GM18520 (cell line): ENCODE data around the gene BTK.
A peak's percentile ranks its signal among the peaks of the same experiment; 100 is the strongest.

Experiments
- ATAC-seq: cut with Tn5 transposase; IDR thresholded peaks from one replicate; pipeline ENCODE4 v1.9.1; 2021; ENCODE audit not compliant: unreplicated experiment

Gene BTK

GRCh38 chrX:101385795-101386541 is at the start of gene BTK:
Gene BTK (minus strand): TSS chrX:101386191. CDS start chrX:101375284, 10,907 bp downstream.
- ATAC-seq = peak; percentile 41

GRCh38 chrX:101430457-101431078 is 44.6 kb upstream of the BTK start:
- peak; percentile 96 for ATAC-seq

DNA sequence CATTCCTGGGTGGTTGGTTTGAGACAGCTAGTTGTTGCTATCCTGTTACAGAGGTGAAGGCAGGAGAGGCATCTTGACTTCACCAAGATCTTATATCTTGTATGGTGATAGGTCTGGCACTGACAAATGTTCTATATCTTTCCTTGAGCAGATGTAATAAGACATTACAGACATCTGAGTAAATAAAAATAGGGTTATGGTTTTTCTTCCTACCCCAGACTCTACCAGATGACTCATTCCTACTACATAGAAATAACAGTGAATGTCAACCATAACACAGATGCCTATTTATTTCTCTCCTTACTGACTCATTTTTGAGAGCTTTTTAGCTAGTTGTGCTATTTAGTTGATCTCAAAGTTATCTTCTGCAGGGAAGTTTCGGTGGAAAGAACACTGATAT is 43.9 kb upstream of the BTK start:
- ATAC-seq = no peak

- ATAC-seq = no peak
Measured at GRCh38 chrX:101427954-101428353, 42.0 kb upstream of the BTK start.

- no peak for ATAC-seq
Measured at GRCh38 chrX:101419489-101419888, 33.5 kb upstream of the BTK start.

- no peak for ATAC-seq
Measured at GRCh38 chrX:101417981-101418841, 32.2 kb upstream of the BTK start.

DNA sequence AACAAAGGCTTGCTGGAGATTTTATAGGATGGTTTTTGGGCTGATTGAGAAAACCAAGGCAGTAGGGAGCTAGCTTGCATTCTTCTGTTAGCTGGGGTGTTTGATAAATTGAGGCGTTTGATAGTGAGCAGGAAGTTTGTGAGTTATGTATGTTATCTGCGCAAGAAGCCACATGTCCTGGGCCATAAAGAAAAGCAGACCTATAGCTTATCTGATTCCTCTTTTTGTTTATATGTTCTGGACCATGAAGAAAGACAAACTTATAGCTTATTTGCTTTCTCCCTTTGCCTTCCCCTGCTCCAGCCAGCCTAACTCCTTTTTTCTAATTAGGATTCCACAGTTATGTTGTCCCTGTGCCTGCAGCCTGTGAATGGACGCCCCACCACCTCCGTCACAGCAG is 31.2 kb upstream of the BTK start:
- no peak for ATAC-seq

GRCh38 chrX:101416691-101417090 is 30.7 kb upstream of the BTK start:
- no peak for ATAC-seq

DNA sequence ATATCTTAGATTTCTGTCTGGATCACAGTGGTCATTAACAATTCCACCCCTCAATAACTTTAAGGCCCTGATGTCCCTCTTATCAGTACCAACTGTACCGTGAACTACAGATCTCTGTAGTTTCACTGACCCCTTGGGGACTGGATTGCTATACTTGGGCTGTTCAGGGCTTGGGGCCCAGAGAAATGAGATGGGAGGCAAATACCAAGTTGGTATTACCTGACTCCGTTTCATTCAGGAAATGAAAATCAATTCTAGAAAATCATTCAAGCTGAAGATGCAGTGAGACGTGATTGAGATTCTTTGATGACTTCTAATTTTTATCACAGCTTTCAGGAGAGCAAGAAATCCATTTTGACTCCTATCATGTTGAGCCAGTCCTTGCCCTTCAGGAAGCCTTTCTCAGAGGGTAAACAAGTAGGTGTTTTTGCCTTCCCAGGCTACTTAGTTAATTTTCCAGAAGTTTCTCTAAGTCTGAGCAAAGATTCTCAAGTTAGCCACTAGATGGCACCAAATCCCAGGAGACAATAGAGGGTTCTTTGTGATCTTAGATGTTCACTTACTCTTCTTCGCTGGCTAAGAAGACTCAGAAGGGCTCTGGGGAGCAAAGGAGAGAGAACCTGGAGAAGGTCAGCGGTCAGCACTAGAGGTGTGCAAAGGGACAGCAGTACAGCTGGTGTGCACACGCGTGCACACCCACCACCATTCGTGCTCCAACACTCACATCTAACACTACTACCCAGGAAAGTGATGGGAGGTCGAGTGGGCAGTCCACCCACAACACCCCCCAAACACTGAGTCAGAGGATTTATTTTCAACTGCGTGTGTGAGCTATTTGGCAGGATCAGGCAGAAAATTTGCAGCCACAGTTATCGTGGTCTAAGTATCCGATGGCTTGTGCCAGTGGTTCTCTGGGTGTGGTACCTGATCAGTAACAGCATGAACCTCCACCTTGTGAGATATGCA is 29.5 kb upstream of the BTK start:
- no peak for ATAC-seq

- no peak for ATAC-seq
Measured at GRCh38 chrX:101411984-101412383, 26.0 kb upstream of the BTK start.

DNA sequence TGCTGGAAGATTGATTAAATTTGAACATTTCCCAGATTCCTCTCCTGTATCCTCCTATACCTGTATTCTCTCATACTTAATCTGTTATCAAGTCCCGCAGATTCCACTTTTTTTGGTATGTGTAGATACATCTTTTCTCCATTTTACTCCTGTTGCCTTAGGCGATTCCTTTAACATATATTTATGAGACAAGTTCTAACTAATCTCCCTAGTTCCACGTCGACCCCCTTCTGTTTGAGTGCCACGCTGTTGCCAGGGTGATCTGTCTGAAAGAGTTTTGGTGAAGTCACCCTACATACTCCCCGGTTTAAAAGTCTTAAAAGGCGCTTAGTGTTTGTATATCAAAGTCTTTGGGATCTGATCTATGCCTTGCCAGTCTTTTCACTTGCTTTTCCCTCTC is 24.5 kb upstream of the BTK start:
- ATAC-seq = no peak

DNA sequence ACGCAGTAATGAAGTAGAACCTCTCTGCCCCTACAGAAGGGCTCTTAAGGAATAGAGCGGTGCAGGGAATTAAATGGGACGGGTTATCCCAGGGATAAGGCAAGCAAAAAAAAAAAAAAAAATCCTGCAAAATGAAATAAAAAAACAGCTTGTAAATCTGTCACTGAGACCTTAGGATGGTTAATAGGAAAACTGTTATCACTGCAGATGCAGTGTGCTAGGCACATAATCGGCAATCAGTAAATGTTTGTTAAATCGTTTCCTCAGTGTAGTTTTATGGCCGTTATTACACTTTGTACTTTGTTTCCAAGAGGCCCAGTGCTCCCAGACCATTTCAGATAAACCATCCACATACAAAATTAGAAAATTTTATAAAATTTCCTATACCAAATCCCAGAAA is 23.1 kb upstream of the BTK start:
- ATAC-seq = no peak

- ATAC-seq = no peak
Measured at GRCh38 chrX:101408532-101408841, 22.5 kb upstream of the BTK start.

DNA sequence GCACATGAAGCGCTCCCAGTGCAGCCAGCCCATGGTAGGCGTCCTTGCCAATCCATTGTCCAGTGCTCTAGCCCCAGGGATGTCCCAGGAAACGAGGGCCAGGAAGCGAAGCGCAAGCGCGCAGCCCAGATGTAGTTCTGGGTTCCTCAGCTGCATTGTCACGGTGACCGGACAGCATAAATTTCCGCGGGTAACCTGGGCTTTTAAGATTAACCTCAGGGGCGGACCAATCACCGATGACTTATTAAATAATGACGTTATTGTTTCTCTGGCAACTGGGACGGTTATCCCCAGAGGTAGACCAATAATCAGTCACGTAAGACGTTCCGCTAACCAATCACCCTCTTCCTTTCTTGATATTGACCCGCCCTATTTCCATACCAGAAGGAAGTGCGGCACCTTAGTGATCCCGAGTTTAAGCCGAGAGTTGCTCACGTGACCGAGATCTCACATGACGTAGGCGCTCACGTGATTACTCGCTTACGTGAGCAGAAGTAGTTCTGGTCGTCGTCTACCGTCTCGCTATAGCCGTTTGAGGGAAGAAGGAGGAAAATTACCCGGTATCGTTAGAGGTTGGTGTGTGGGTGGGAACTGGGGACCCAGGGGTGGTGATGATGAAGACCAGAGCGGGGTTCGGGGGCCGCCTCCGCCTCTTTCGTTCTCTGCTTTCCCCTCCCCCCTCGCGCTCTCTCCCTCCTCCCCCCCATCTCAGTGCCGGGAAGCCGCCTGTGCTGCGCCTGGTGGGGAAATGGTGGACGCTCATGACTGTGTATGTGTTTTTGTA is 21.9 kb upstream of the BTK start, which contains the start of the genes GLA and HNRNPH2:
Gene GLA (minus strand): TSS at position 178 of the 784 bp plus-strand sequence. CDS start 22 bp downstream, at position 156.
Gene HNRNPH2 (plus strand): TSS at position 475 of the 784 bp plus-strand sequence. CDS start 3,767 bp downstream, outside the sequence.
- peak; percentile 93 for ATAC-seq

DNA sequence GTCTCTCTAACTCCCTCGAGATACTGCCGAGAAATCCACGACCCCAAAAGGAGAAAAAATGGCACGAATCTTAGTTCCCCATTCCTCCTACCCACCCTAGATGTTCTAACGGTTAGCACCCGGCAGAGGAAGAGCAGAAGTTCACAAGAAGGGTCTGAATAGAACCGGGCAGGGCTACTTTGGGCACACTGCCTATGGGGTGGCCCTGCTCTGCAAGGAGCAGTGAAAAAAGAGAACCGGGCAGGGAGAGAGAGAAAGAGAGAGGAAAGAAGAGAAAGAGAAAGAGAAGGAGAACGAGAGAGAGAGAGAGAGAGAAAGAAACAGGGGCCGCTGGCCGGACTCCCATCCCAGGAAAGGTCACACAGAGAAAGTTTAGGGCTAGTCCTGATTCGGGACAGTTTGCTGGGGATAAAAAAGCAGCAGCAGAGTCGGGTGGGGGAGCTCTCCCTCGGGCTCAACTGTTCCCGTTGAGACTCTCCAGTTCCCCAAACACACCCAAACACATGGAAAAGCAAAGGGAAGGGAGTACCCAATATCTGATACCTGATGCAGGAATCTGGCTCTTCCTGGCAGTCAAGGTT is 21.3 kb upstream of the BTK start:
- ATAC-seq = no peak

- no peak for ATAC-seq
Measured at GRCh38 chrX:101399825-101400224, 13.8 kb upstream of the BTK start.

DNA sequence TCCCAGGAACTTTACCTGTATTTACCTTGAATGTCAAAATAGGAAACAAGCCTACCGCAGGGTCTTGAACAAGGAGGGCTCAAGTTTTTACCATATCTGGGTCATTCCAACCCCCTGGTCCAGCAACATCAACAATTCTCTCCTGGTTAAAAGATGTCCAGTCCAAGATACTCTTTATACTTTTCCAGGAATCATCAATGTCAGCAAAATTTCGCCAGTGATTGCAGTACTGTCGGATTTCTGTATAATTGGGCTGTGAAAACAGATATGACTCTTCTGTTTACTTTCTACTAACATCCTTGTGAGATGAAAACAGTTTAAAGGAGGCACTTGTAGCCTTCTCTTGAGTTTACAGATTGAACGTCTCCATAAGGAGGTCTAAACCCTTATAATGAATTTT is 12.7 kb upstream of the BTK start:
- ATAC-seq = no peak

DNA sequence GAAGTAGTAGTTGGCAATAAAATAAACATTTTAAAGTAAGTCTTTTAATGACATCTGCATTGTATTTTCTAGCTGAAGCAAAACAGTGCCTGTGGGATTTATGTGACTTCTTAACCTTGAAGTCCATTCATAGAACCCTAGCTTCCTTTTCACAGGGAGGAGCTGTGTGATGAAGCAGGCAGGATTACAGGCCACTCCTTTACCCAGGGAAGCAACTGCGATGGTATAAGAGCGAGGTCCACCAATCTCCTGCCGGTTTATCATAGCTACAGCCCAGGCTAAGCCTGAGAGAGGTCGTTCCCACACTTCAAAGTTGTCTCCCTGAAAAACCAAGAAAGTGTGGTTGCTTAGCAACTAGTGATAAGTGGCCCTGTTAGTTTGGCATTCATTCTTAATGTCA is 11.8 kb upstream of the BTK start:
- no peak for ATAC-seq

DNA sequence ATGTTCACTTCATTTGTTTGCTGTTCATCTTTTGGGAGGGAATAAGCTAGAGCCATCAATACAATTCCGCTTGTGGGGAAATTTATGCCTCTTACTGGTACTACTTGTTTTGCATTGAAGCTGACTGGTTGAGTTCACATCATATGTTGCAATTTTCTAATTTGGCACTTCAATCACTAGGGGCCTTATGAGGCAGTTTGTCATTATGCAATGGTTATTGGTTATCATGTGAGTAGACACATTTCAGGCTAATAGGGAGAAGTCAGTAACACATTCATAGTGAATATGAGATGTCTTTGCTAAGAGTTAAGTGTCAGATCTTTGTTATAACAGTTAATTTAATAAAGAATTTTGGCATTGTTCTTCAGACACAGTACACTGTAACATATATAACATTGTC is 9.8 kb upstream of the BTK start:
- no peak for ATAC-seq
